ENCODE results near the gene IL11RA.

DNA sequence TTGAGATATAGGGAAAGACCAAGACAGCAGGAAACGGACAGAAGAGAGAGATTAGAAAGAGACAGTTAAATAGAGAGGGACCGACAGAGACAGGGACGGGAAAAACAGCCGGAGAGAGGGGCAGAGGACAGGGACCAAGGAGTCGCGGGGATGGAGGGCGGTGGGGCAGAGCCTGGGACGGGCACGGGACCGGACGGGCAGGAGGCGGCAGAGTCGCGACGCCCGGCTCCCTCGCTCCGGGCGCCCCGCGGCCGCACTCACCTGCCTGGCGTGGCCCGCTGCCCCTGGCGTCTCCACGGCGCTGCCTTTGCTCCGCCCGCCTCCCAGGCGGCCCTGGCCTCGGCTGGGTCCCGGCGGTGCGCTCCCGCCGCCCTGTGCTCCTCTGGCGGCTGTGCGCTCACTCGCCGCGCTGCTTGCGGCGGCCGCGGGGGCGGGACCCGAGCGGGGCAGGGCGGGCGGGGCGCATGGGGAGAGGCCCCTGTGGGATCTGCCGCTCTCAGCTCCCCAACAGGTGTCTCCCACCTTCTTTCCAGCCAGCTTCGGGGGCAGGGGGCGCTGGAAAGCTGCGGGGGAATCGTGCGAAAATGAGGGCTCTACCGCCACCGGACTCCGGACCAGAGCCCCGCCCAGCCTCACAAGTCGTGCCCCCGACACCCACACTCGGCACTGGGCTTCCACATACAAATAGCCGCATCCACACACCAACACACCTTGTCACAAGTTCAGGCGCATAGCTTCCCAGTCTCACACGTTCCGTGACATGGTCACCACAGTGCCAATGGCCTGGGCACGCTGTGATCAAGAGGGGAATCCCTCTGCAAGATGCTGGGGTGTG is 23.1 kb upstream of the IL11RA start, which contains the start of gene ARID3C:
- TF ChIP-seq CTCF (conservative IDR thresholded peaks at IDR 0.05; ENCODE audit: low read length) (no peak), EZH2phosphoT487 (IDR thresholded peaks at IDR 0.05; ENCODE audit: borderline replicate concordance, low read depth, low read length) (no peak)

Data from OCI-LY7 (cell line).